ENCODE results near the gene SOBP. TPM values are rescaled to one million over a fixed set of nuclear protein-coding genes. Genes with fewer than 3 reads are reported as not detected.

Gene SOBP
- total and polyA plus RNA-seq, 4 donors: 8.2 to 20.2 (median 13.8) TPM

- H3K4me3 ChIP-seq (ENCODE audit: low read length in 2 of 2): no peak overlapping the region
- intact Hi-C loops (cut with DNase I): no loop called here
- H3K27me3 ChIP-seq (ENCODE audit: control insufficient read depth in 1 of 2, insufficient read depth in 2 of 2, low read length in 1 of 2): no peaks in the 10 kb centered on the region
- H3K36me3 ChIP-seq (ENCODE audit: control insufficient read depth in 1 of 2, insufficient read depth in 2 of 2, low read length in 1 of 2): peaks cover 0 to 3% of the 10 kb centered on the region in 2 donors
- H3K9me3 ChIP-seq (ENCODE audit: control insufficient read depth, low read length): no peaks in the 10 kb centered on the region
- no peak for ATAC-seq (ENCODE audit: low FRiP score)
- DNase-seq: no peak
- 95 to 97% methylated on average over 3 of the region's 3 CpGs for WGBS, 2 donors
- peaks cover 0 to 5% of the 10 kb centered on the region in 2 donors for H3K4me1 ChIP-seq (ENCODE audit: control insufficient read depth in 1 of 2, insufficient read depth in 2 of 2, low read length in 2 of 2)
- no peak overlapping the region for H3K27ac ChIP-seq (ENCODE audit: low read depth in 1 of 2, low read length in 2 of 2)
These were observed 47.6 kb downstream of the SOBP start for GRCh38 chr6:107537559-107537958.

GRCh38 chr6:107538856-107539387, 49.0 kb downstream of the SOBP start:
- no peak for ATAC-seq (ENCODE audit: low FRiP score)

GRCh38 chr6:107539409-107539808, 49.5 kb downstream of the SOBP start:
- WGBS, 2 donors: 91 to 95% methylated on average over 6 of the region's 6 CpGs
- H3K4me1 ChIP-seq (ENCODE audit: control insufficient read depth in 1 of 2, insufficient read depth in 2 of 2, low read length in 2 of 2): peaks cover 0 to 5% of the 10 kb centered on the region in 2 donors
- DNase-seq (no peak), ATAC-seq (ENCODE audit: low FRiP score) (no peak)
- H3K36me3 ChIP-seq (ENCODE audit: control insufficient read depth in 1 of 2, insufficient read depth in 2 of 2, low read length in 1 of 2): peaks cover 0 to 3% of the 10 kb centered on the region in 2 donors
- intact Hi-C loops (cut with DNase I): no loop called here
- H3K4me3 ChIP-seq (ENCODE audit: low read length in 2 of 2): no peak overlapping the region
- H3K27me3 ChIP-seq (ENCODE audit: control insufficient read depth in 1 of 2, insufficient read depth in 2 of 2, low read length in 1 of 2): no peaks in the 10 kb centered on the region
- H3K27ac ChIP-seq (ENCODE audit: low read depth in 1 of 2, low read length in 2 of 2): no peak overlapping the region
- H3K9me3 ChIP-seq (ENCODE audit: control insufficient read depth, low read length): no peaks in the 10 kb centered on the region

More at GRCh38 chr6:107538856-107539387, 49.0 kb downstream of the SOBP start:
- H3K27me3 ChIP-seq (ENCODE audit: control insufficient read depth in 1 of 2, insufficient read depth in 2 of 2, low read length in 1 of 2): no peaks in the 10 kb centered on the region
- no peak for DNase-seq
- H3K9me3 ChIP-seq (ENCODE audit: control insufficient read depth, low read length): no peaks in the 10 kb centered on the region
- intact Hi-C loops (cut with DNase I): no loop called here
- peaks cover 0 to 5% of the 10 kb centered on the region in 2 donors for H3K4me1 ChIP-seq (ENCODE audit: control insufficient read depth in 1 of 2, insufficient read depth in 2 of 2, low read length in 2 of 2)
- 92 to 94% methylated on average over 4 of the region's 4 CpGs for WGBS, 2 donors
- peaks cover 0 to 3% of the 10 kb centered on the region in 2 donors for H3K36me3 ChIP-seq (ENCODE audit: control insufficient read depth in 1 of 2, insufficient read depth in 2 of 2, low read length in 1 of 2)
- H3K4me3 ChIP-seq (ENCODE audit: low read length in 2 of 2): no peak overlapping the region
- H3K27ac ChIP-seq (ENCODE audit: low read depth in 1 of 2, low read length in 2 of 2): no peak overlapping the region

- intact Hi-C loops (cut with DNase I): no loop called here
These were observed 50.0 kb downstream of the SOBP start for GRCh38 chr6:107539849-107540464.

GRCh38 chr6:107540465-107540857, 50.5 kb downstream of the SOBP start:
- Histone ChIP-seq H3K4me3 (ENCODE audit: low read length in 2 of 2) (no peak overlapping the region), H3K36me3 (ENCODE audit: control insufficient read depth in 1 of 2, insufficient read depth in 2 of 2, low read length in 1 of 2) (peaks cover 0 to 3% of the 10 kb centered on the region in 2 donors), H3K27me3 (ENCODE audit: control insufficient read depth in 1 of 2, insufficient read depth in 2 of 2, low read length in 1 of 2) (no peaks in the 10 kb centered on the region), H3K9me3 (ENCODE audit: control insufficient read depth, low read length) (no peaks in the 10 kb centered on the region), H3K4me1 (ENCODE audit: control insufficient read depth in 1 of 2, insufficient read depth in 2 of 2, low read length in 2 of 2) (peaks cover 0 to 3% of the 10 kb centered on the region in 2 donors), H3K27ac (ENCODE audit: low read depth in 1 of 2, low read length in 2 of 2) (no peak overlapping the region)
- DNase-seq: no peak
- intact Hi-C loops (cut with DNase I): no loop called here
- no peak for ATAC-seq (ENCODE audit: low FRiP score)
- 38% methylated on average over 1 of the region's 1 CpG for WGBS, 2 donors

More at GRCh38 chr6:107539849-107540464, 50.0 kb downstream of the SOBP start:
- ATAC-seq (ENCODE audit: low FRiP score): no peak
- Histone ChIP-seq H3K27me3 (ENCODE audit: control insufficient read depth in 1 of 2, insufficient read depth in 2 of 2, low read length in 1 of 2) (no peaks in the 10 kb centered on the region), H3K27ac (ENCODE audit: low read depth in 1 of 2, low read length in 2 of 2) (no peak overlapping the region), H3K9me3 (ENCODE audit: control insufficient read depth, low read length) (no peaks in the 10 kb centered on the region), H3K4me3 (ENCODE audit: low read length in 2 of 2) (no peak overlapping the region), H3K4me1 (ENCODE audit: control insufficient read depth in 1 of 2, insufficient read depth in 2 of 2, low read length in 2 of 2) (peaks cover 0 to 5% of the 10 kb centered on the region in 2 donors), H3K36me3 (ENCODE audit: control insufficient read depth in 1 of 2, insufficient read depth in 2 of 2, low read length in 1 of 2) (peaks cover 0 to 3% of the 10 kb centered on the region in 2 donors)
- no peak for DNase-seq
- 52 to 56% methylated on average over 2 of the region's 2 CpGs for WGBS, 2 donors

- Histone ChIP-seq H3K4me3 (ENCODE audit: low read length in 2 of 2) (no peak overlapping the region), H3K36me3 (ENCODE audit: control insufficient read depth in 1 of 2, insufficient read depth in 2 of 2, low read length in 1 of 2) (peaks cover 0 to 3% of the 10 kb centered on the region in 2 donors), H3K4me1 (ENCODE audit: control insufficient read depth in 1 of 2, insufficient read depth in 2 of 2, low read length in 2 of 2) (no peaks in the 10 kb centered on the region), H3K9me3 (ENCODE audit: control insufficient read depth, low read length) (no peaks in the 10 kb centered on the region), H3K27me3 (ENCODE audit: control insufficient read depth in 1 of 2, insufficient read depth in 2 of 2, low read length in 1 of 2) (no peaks in the 10 kb centered on the region), H3K27ac (ENCODE audit: low read depth in 1 of 2, low read length in 2 of 2) (no peak overlapping the region)
- WGBS, 2 donors: 93 to 95% methylated on average over 6 of the region's 6 CpGs
- intact Hi-C loops (cut with DNase I): no loop called here
- no peak for ATAC-seq (ENCODE audit: low FRiP score)
- DNase-seq: no peak
These were observed 52.3 kb downstream of the SOBP start for GRCh38 chr6:107542192-107542668.

GRCh38 chr6:107543088-107543487, 53.2 kb downstream of the SOBP start:
- WGBS, 2 donors: 70 to 79% methylated on average over 2 of the region's 2 CpGs
- Histone ChIP-seq H3K4me3 (ENCODE audit: low read length in 2 of 2) (no peak overlapping the region), H3K36me3 (ENCODE audit: control insufficient read depth in 1 of 2, insufficient read depth in 2 of 2, low read length in 1 of 2) (peaks cover 0 to 3% of the 10 kb centered on the region in 2 donors), H3K27me3 (ENCODE audit: control insufficient read depth in 1 of 2, insufficient read depth in 2 of 2, low read length in 1 of 2) (no peaks in the 10 kb centered on the region), H3K9me3 (ENCODE audit: control insufficient read depth, low read length) (no peaks in the 10 kb centered on the region), H3K4me1 (ENCODE audit: control insufficient read depth in 1 of 2, insufficient read depth in 2 of 2, low read length in 2 of 2) (no peaks in the 10 kb centered on the region), H3K27ac (ENCODE audit: low read depth in 1 of 2, low read length in 2 of 2) (no peak overlapping the region)
- intact Hi-C loops (cut with DNase I): no loop called here
- DNase-seq: no peak
- ATAC-seq (ENCODE audit: low FRiP score): no peak

- WGBS, 2 donors: 83 to 84% methylated on average over 2 of the region's 2 CpGs
- Histone ChIP-seq H3K4me3 (ENCODE audit: low read length in 2 of 2) (no peak overlapping the region), H3K9me3 (ENCODE audit: control insufficient read depth, low read length) (no peaks in the 10 kb centered on the region), H3K36me3 (ENCODE audit: control insufficient read depth in 1 of 2, insufficient read depth in 2 of 2, low read length in 1 of 2) (peaks cover 0 to 3% of the 10 kb centered on the region in 2 donors), H3K27me3 (ENCODE audit: control insufficient read depth in 1 of 2, insufficient read depth in 2 of 2, low read length in 1 of 2) (no peaks in the 10 kb centered on the region), H3K27ac (ENCODE audit: low read depth in 1 of 2, low read length in 2 of 2) (no peak overlapping the region), H3K4me1 (ENCODE audit: control insufficient read depth in 1 of 2, insufficient read depth in 2 of 2, low read length in 2 of 2) (no peaks in the 10 kb centered on the region)
- no peak for ATAC-seq (ENCODE audit: low FRiP score)
- no peak for DNase-seq
- intact Hi-C loops (cut with DNase I): no loop called here
These were observed 53.6 kb downstream of the SOBP start for GRCh38 chr6:107543567-107543966.

GRCh38 chr6:107545763-107546162, 55.8 kb downstream of the SOBP start:
- DNase-seq (no peak), ATAC-seq (ENCODE audit: low FRiP score) (no peak)
- no peaks in the 10 kb centered on the region for H3K4me1 ChIP-seq (ENCODE audit: control insufficient read depth in 1 of 2, insufficient read depth in 2 of 2, low read length in 2 of 2)
- H3K36me3 ChIP-seq (ENCODE audit: control insufficient read depth in 1 of 2, insufficient read depth in 2 of 2, low read length in 1 of 2): peaks cover 0 to 2% of the 10 kb centered on the region in 2 donors
- H3K9me3 ChIP-seq (ENCODE audit: control insufficient read depth, low read length): no peaks in the 10 kb centered on the region
- no peak overlapping the region for H3K27ac ChIP-seq (ENCODE audit: low read depth in 1 of 2, low read length in 2 of 2)
- H3K27me3 ChIP-seq (ENCODE audit: control insufficient read depth in 1 of 2, insufficient read depth in 2 of 2, low read length in 1 of 2): no peaks in the 10 kb centered on the region
- intact Hi-C loops (cut with DNase I): no loop called here
- WGBS, 2 donors: 87 to 88% methylated on average over 4 of the region's 4 CpGs
- H3K4me3 ChIP-seq (ENCODE audit: low read length in 2 of 2): no peak overlapping the region

Measured in aorta (tissue), 5 donors.